ENCODE measurements around the gene LRRC63.

Gene LRRC63

DNA sequence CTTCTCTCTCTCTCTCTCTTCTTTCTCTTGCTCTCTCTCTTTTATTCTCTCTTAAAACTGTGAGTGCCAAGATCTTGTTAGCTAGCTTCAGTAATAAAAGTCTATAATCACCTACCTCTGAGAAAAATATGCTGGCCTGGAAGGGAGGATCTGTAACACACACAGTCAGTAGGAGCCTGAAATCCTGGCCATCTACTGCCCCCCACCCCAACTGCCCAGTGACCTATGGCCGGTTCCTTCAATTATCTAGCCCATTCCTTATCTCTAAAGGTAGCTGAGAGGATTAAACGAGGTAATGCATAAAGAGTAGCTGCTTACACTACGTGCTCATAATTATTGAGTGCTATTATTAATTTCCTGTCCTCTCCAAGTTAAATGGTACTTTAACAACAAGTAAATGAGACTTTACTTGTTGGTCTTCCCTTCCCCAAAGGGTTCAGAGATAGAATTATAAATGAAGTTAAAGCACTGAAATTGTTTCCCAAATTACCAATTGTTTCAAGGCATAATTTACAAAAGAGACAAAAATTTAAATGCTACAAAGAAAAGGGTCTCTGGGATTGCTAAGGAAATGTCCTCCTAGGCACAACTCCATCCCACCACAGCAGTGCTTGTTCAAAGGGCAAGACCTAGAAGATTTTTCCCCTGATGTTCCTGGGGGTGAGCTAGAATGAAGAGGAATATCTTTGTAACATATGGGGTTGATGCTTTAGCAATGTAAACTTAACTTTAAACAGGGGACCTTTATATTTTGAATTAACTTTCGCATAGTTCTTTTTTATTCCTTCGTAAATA, 31.6 kb upstream of the LRRC63 start:
- in situ Hi-C loops (cut with MboI; ENCODE audit: low pct_unique_long_range_greater_than_20kb, low sequenced_read_pairs, unreplicated experiment): no loop called here
- no peak for TF ChIP-seq CTCF (IDR thresholded peaks at IDR 0.05; ENCODE audit: extremely low read depth, insufficient read depth, missing control alignments)
- no peak for DNase-seq (ENCODE audit: low spot score)

GRCh38 chr13:46181377-46181839, 30.3 kb upstream of the LRRC63 start:
- in situ Hi-C loops (cut with MboI; ENCODE audit: low pct_unique_long_range_greater_than_20kb, low sequenced_read_pairs, unreplicated experiment): no loop called here
- TF ChIP-seq CTCF (IDR thresholded peaks at IDR 0.05; ENCODE audit: extremely low read depth, insufficient read depth, missing control alignments): no peak
- no peak for DNase-seq (ENCODE audit: low spot score)

DNA sequence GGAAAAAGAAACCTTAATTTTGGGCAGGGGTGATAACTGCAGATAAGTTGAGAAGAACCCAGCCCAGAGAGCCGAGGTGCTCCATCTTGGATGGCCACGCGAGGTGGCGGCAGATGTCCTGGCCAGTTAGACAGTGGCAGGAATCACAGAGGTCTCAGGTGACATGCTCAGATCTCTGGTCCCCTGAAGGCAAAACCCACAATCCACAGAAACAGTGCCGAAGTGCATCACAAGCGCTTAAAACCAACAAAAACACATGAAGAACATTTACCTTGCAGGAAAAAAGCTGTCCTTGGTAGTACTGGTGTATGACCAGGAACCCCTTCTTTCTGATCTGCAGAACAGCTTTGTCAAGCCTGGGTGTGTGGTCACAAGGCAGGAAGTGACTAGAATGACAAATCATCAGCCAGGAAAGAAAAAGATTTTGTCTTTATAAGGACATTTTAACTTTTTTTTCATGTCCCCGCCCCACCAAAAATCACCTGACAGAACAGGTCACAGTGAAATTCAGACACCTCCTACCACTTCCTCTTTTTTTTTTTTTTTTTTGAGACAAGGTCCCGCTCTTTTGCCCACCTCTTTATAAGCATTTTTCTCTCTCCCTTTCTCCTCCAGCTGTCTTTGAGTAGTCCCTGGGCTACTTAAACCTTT, 29.8 kb upstream of the LRRC63 start, which contains the start of gene LCP1:
LCP1 (minus strand) TSS at position 338 of the 651 bp plus-strand sequence. CDS start 22,515 bp downstream, outside the sequence.
- DNase-seq (ENCODE audit: low spot score): peak; percentile 61
- in situ Hi-C loops (cut with MboI; ENCODE audit: low pct_unique_long_range_greater_than_20kb, low sequenced_read_pairs, unreplicated experiment): no loop called here
- no peak for TF ChIP-seq CTCF (IDR thresholded peaks at IDR 0.05; ENCODE audit: extremely low read depth, insufficient read depth, missing control alignments)

GRCh38 chr13:46182491-46182877, 29.2 kb upstream of the LRRC63 start:
- in situ Hi-C loops (cut with MboI; ENCODE audit: low pct_unique_long_range_greater_than_20kb, low sequenced_read_pairs, unreplicated experiment): no loop called here
- TF ChIP-seq CTCF (IDR thresholded peaks at IDR 0.05; ENCODE audit: extremely low read depth, insufficient read depth, missing control alignments): no peak
- DNase-seq (ENCODE audit: low spot score): no peak

GRCh38 chr13:46183018-46183946, 28.4 kb upstream of the LRRC63 start:
- in situ Hi-C loops (cut with MboI; ENCODE audit: low pct_unique_long_range_greater_than_20kb, low sequenced_read_pairs, unreplicated experiment): no loop called here
- no peak for TF ChIP-seq CTCF (IDR thresholded peaks at IDR 0.05; ENCODE audit: extremely low read depth, insufficient read depth, missing control alignments)
- no peak for DNase-seq (ENCODE audit: low spot score)

GRCh38 chr13:46184277-46184699, 27.4 kb upstream of the LRRC63 start:
- TF ChIP-seq CTCF (IDR thresholded peaks at IDR 0.05; ENCODE audit: extremely low read depth, insufficient read depth, missing control alignments): peak; percentile 89
- in situ Hi-C loops (cut with MboI; ENCODE audit: low pct_unique_long_range_greater_than_20kb, low sequenced_read_pairs, unreplicated experiment): no loop called here
- peak; percentile 53 for DNase-seq (ENCODE audit: low spot score)
